GM19328 (cell line): Measurements from ENCODE around the gene TJP3.

ENCODE experiments used
- ATAC-seq: cut with Tn5 transposase; IDR thresholded peaks from one replicate; pipeline ENCODE4 v1.9.1; 2021; ENCODE audit warnings: mild to moderate bottlenecking, moderate library complexity; ENCODE audit not compliant: unreplicated experiment

TJP3 gene

GRCh38 chr19:3671680-3672574 is 36.3 kb upstream of the TJP3 start:
- no peak for ATAC-seq

- no peak for ATAC-seq
These were observed 35.6 kb upstream of the TJP3 start for GRCh38 chr19:3672575-3672948.

- no peak for ATAC-seq
These were observed 35.2 kb upstream of the TJP3 start for GRCh38 chr19:3672993-3673392.

- ATAC-seq = no peak
These were observed 34.4 kb upstream of the TJP3 start for GRCh38 chr19:3673506-3674439.

- ATAC-seq = no peak
These were observed 33.2 kb upstream of the TJP3 start for GRCh38 chr19:3674784-3675543.

GRCh38 chr19:3678188-3678587 is 30.0 kb upstream of the TJP3 start:
- ATAC-seq = no peak

GRCh38 chr19:3679138-3679537 is 29.0 kb upstream of the TJP3 start:
- no peak for ATAC-seq

- no peak for ATAC-seq
These were observed 28.6 kb upstream of the TJP3 start for GRCh38 chr19:3679581-3679980.

GRCh38 chr19:3680939-3681338 is 27.2 kb upstream of the TJP3 start:
- no peak for ATAC-seq

- ATAC-seq = no peak
These were observed 25.9 kb upstream of the TJP3 start for GRCh38 chr19:3682286-3682685.

- ATAC-seq = no peak
These were observed 25.3 kb upstream of the TJP3 start for GRCh38 chr19:3682741-3683404.

- no peak for ATAC-seq
These were observed 24.7 kb upstream of the TJP3 start for GRCh38 chr19:3683405-3684053.

- ATAC-seq = no peak
These were observed 23.9 kb upstream of the TJP3 start for GRCh38 chr19:3684054-3684816.

- ATAC-seq = no peak
These were observed 23.3 kb upstream of the TJP3 start for GRCh38 chr19:3684817-3685410.

GRCh38 chr19:3687393-3687773 is 20.8 kb upstream of the TJP3 start:
- no peak for ATAC-seq

GRCh38 chr19:3687774-3688706 is 20.1 kb upstream of the TJP3 start:
- ATAC-seq = no peak

- no peak for ATAC-seq
These were observed 17.4 kb upstream of the TJP3 start for GRCh38 chr19:3690551-3691371.
